K562 (cell line): Measurements from ENCODE around the gene APP. TPM values are rescaled to one million over a fixed set of nuclear protein-coding genes. Genes with fewer than 3 reads are reported as not detected.

Experiments
- ATAC-seq: fragments of 200-7000 bp; cut with Tn5 transposase; 3 replicates; pipeline ENCODE4 v1.9.1; 2020; ENCODE audit warnings: moderate library complexity
- BruUV-seq: library from RNA; stranded (reverse); fragments of 400-500 nt; replicated peaks from 2 replicates; lab custom pipeline; 2021; lab: Mats Ljungman, UMichigan
- CTCF ChIA-PET: fragments of 300-600 bp; formaldehyde crosslinking; extraction: SDS; loops from one replicate; lab custom pipeline; 2021; ENCODE audit warnings: low intra/inter-chr PET ratio; lab: Yijun Ruan, JAX
- POLR2A ChIA-PET: fragments of 300-600, 350-650 bp; sonication (Branson Sonifier 250); formaldehyde crosslinking; extraction: SDS; loops from one replicate; lab custom pipeline; 2021; ENCODE audit warnings: antibody characterized with exemption, inconsistent platforms; lab: Yijun Ruan, JAX
- DNase-seq, 4 experiments: peaks; one replicate each; pipeline versions ENCODE4 v3.0.0 to v3.0.0-alpha.2; 2011 to 2018; ENCODE audit warnings: low spot score in 3 of 4, mixed read lengths in 3 of 4; ENCODE audit errors: extremely low read depth in 1 of 4
- FAIRE-seq: peaks from 2 replicates; lab custom pipeline; 2011; peaks lifted over from hg19 to GRCh38; lab: Jason Lieb, UNC
- H2AFZ ChIP-seq: 2 replicates; pipeline ENCODE4 v1.6.0; 2011; ENCODE audit warnings: low read depth, low read length, control low read depth, inconsistent platforms
- H3K27ac ChIP-seq: fragments of 200-600 bp; 3 replicates; pipeline ENCODE4 v1.8.0; 2011; ENCODE audit warnings: low read depth, mild to moderate bottlenecking, control low read depth, inconsistent platforms, low read length, moderate library complexity, mixed read lengths; ENCODE audit errors: extremely low read depth
- H3K27me3 ChIP-seq, 2 experiments: fragments of 300-600 bp in 1 of 2; 2 replicates in 1 of 2; 3 replicates in 1 of 2; pipeline versions ENCODE4 v1.6.0 to v1.8.0; 2011; ENCODE audit warnings: inconsistent platforms in 2 of 2, low read length in 2 of 2, mild to moderate bottlenecking in 1 of 2, mixed read lengths in 1 of 2, moderate library complexity in 1 of 2; ENCODE audit not compliant: control insufficient read depth in 2 of 2, insufficient read depth in 2 of 2
- H3K36me3 ChIP-seq: fragments of 300-600 bp; 3 replicates; pipeline ENCODE4 v1.8.0; 2011; ENCODE audit warnings: mild to moderate bottlenecking, low read length, inconsistent platforms; ENCODE audit not compliant: control insufficient read depth, insufficient read depth
- H3K4me1 ChIP-seq, 2 experiments: fragments of 200-600 bp in 1 of 2; replicated peaks in 1 of 2; 2 replicates in 1 of 2; 3 replicates in 1 of 2; pipeline versions ENCODE4 v1.5.1 to v1.8.0; 2011; ENCODE audit warnings: inconsistent platforms in 2 of 2, low read length in 2 of 2, mild to moderate bottlenecking in 1 of 2, mixed read lengths in 1 of 2, moderate library complexity in 1 of 2; ENCODE audit not compliant: control insufficient read depth in 2 of 2, insufficient read depth in 2 of 2
- H3K4me2 ChIP-seq: 2 replicates; pipeline ENCODE4 v1.6.1; 2011; ENCODE audit warnings: low read length, control low read depth, inconsistent platforms, mixed read lengths; ENCODE audit not compliant: insufficient read depth
- H3K4me3 ChIP-seq: fragments of 200-600 bp; sonication (generic), shearing (Covaris generic); 2 replicates; pipeline ENCODE4 v1.5.1; 2016; ENCODE audit warnings: control low read depth, inconsistent platforms
- H3K79me2 ChIP-seq: fragments of 200-600 bp; 3 replicates; pipeline ENCODE4 v1.8.0; 2011; ENCODE audit warnings: low read length, inconsistent platforms; ENCODE audit not compliant: control insufficient read depth, insufficient read depth
- H3K9ac ChIP-seq, 2 experiments: 2 replicates each; pipeline versions ENCODE4 v1.6.0 to v1.6.1; 2011; ENCODE audit warnings: low read depth in 2 of 2, low read length in 2 of 2, control low read depth in 1 of 2, inconsistent platforms in 1 of 2, mild to moderate bottlenecking in 1 of 2, mixed read lengths in 1 of 2; ENCODE audit not compliant: insufficient read depth in 1 of 2
- H3K9me1 ChIP-seq: one replicate; pipeline ENCODE4 v1.6.0; 2011; ENCODE audit warnings: inconsistent platforms, mild to moderate bottlenecking, low read length, moderate library complexity; ENCODE audit not compliant: control insufficient read depth, insufficient read depth
- H3K9me3 ChIP-seq: replicated peaks from 2 replicates; pipeline ENCODE4 v1.5.1; 2011; ENCODE audit warnings: low read depth, low read length, inconsistent platforms; ENCODE audit not compliant: control insufficient read depth, insufficient read depth
- H4K20me1 ChIP-seq: replicated peaks from 2 replicates; pipeline ENCODE4 v1.6.1; 2011; ENCODE audit warnings: low read length, inconsistent platforms, mixed read lengths; ENCODE audit not compliant: control insufficient read depth, insufficient read depth
- COPS2 ChIP-seq: fragments of 450-650 bp; conservative IDR thresholded peaks from 2 replicates; pipeline ENCODE4 v1.6.1; 2016; ENCODE audit warnings: mild to moderate bottlenecking, moderate library complexity
- CTBP1 ChIP-seq: fragments of 450-650 bp; IDR thresholded peaks from 2 replicates; pipeline ENCODE4 v1.6.1; 2016; ENCODE audit warnings: borderline replicate concordance
- CTCF ChIP-seq, 3 experiments: IDR thresholded peaks in 2 of 3; conservative IDR thresholded peaks in 1 of 3; 2 replicates each; pipeline ENCODE4 v1.5.1; 2011 to 2012; ENCODE audit warnings: low read length in 3 of 3, mild to moderate bottlenecking in 3 of 3, control low read depth in 2 of 3, improper control_type of control experiment in 1 of 3, inconsistent platforms in 1 of 3, low read depth in 1 of 3, mixed read lengths in 1 of 3, moderate library complexity in 1 of 3; ENCODE audit not compliant: insufficient read depth in 2 of 3
- EZH2 ChIP-seq: IDR thresholded peaks from 2 replicates; pipeline ENCODE4 v1.6.1; 2012; ENCODE audit warnings: low read depth, mild to moderate bottlenecking, inconsistent platforms, low read length, borderline replicate concordance
- KDM2B ChIP-seq: fragments of 250-450 bp; sonication (Bioruptor Pico); IDR thresholded peaks from 2 replicates; pipeline ENCODE4 v1.8.0; 2021; ENCODE audit warnings: mild to moderate bottlenecking, moderate library complexity
- NCOA6 ChIP-seq: fragments of 450-650 bp; IDR thresholded peaks from 2 replicates; pipeline ENCODE4 v1.6.1; 2017; ENCODE audit warnings: mild to moderate bottlenecking
- RREB1 ChIP-seq: fragments of 250-450 bp; sonication (Bioruptor Pico); IDR thresholded peaks from 2 replicates; pipeline ENCODE4 v1.4.0; 2020
- ZMIZ1 ChIP-seq, 2 experiments: fragments of 150-350 bp in 1 of 2; IDR thresholded peaks; 2 replicates each; pipeline ENCODE4 v1.6.1; 2012 to 2016; ENCODE audit warnings: low read depth in 2 of 2, low read length in 2 of 2, mild to moderate bottlenecking in 1 of 2, moderate library complexity in 1 of 2
- ZNF512 ChIP-seq: IDR thresholded peaks from 2 replicates; pipeline ENCODE4 v1.6.1; 2016; ENCODE audit warnings: missing genetic modification characterization, missing compliant biosample characterization
- WGBS: fragments of 100-300 bp; shearing (Covaris generic); methylation state at CpG from one replicate; pipeline ENCODE4 v1.1.6; 2016; ENCODE audit warnings: low coverage, mixed read lengths; ENCODE audit not compliant: insufficient coverage; ENCODE audit errors: missing lambda C conversion rate; 5-methylcytosine and 5-hydroxymethylcytosine counted together
- in situ Hi-C: fragments of 300-500 bp; cut with MboI; formaldehyde crosslinking; loops from 4 replicates; pipeline ENCODE4 v1.15.0; 2018; ENCODE audit warnings: inconsistent platforms, mixed read lengths
- intact Hi-C: fragments of 100-400 bp; cut with micrococcal nuclease; formaldehyde crosslinking; loops from 2 replicates; pipeline ENCODE4 v1.14.2; 2022
- polyA plus RNA-seq, 8 experiments: library from polyadenylated mRNA; depleted of rRNA in 4 of 8; stranded (reverse) in 5 of 8; unstranded in 3 of 8; fragments of >200 nt; fragmentation: Nextera tagmentation in 2 of 8; fragmentation: Illumina TruSeq in 1 of 8; extraction: Ambion mirVana in 2 of 8; extraction: Trizol in 1 of 8; gene quantifications; 2 replicates each; pipeline versions ENCODE4 v1.2.1 to v1.2.3, GENCODE V29; 2011 to 2014; ENCODE audit warnings: inconsistent platforms in 1 of 8, missing spikeins in 1 of 8
- total RNA-seq, 7 experiments: library from RNA; depleted of rRNA in 6 of 7; stranded (reverse); fragments of >200 nt in 6 of 7; fragmentation: Illumina TruSeq in 2 of 7; extraction: Trizol in 2 of 7; gene quantifications; 2 replicates each; pipeline versions ENCODE4 v1.2.1 to v1.2.3, GENCODE V29; 2011 to 2021; ENCODE audit warnings: low replicate concordance in 1 of 7

The APP gene
- total and polyA plus RNA-seq, 9 of the 15 experiments (the other 6 are each of a cell fraction or from before 2014, with no cell fraction given): 0.01 to 1.5 (median 0.16) TPM; not detected in 5

- Histone ChIP-seq H3K4me2 (peak overlapping the region; percentile 54), H3K9ac (no peak overlapping the region), H3K4me3 (peak overlapping the region; percentile 3; the same call in 1 of the 2 replicates), H3K9me3 (no peaks in the 10 kb centered on the region), H3K79me2 (no peaks in the 10 kb centered on the region), H3K36me3 (no peaks in the 10 kb centered on the region), H3K27me3 (no peaks in the 10 kb centered on the region; a peak in 1 of 5 replicates), H3K9me1 (no peaks in the 10 kb centered on the region), H4K20me1 (no peaks in the 10 kb centered on the region), H2AFZ (peak overlapping the region; percentile 61; the same call in 1 of the 2 replicates), H3K27ac (no peak overlapping the region), H3K4me1 (no peaks in the 10 kb centered on the region)
- in situ Hi-C loops (no loop called here), intact Hi-C loops (no loop called here)
- DNase-seq (peak in 2 of 4 experiments; percentile 13 to 31), FAIRE-seq (no peak), ATAC-seq (peak; percentile 89)
- ChIA-PET POLR2A (interaction anchor here (0.7 to 1.6 kb wide), 2 partner anchors 10 to 493 kb away, joined by 3 read pairs; no protein-coding TSS in a partner anchor), CTCF (no interaction called here)
- no TSS peak for BruUV-seq
- 2% methylated on average over 4 of the region's 4 CpGs for WGBS
- no peak for TF ChIP-seq RREB1 (CRISPR knock-in tag)
- peak; percentile 13 to 39 (median 20); a peak in 3 of 6 replicates for TF ChIP-seq CTCF (IDR thresholded peaks at IDR 0.05 in 2 of 3, conservative IDR thresholded peaks at IDR 0.05 in 1 of 3; ENCODE audit: insufficient read depth in 2 of 3, low read depth in 1 of 3, low read length in 3 of 3)
- no peak for TF ChIP-seq EZH2
- no peak for TF ChIP-seq KDM2B (CRISPR knock-in tag)
- TF ChIP-seq NCOA6: no peak
- no peak for TF ChIP-seq ZMIZ1 (IDR thresholded peaks at IDR 0.05; ENCODE audit: low read depth in 2 of 2, low read length in 2 of 2)
- TF ChIP-seq COPS2: no peak
- peak; percentile 12; the same call in 1 of the 2 replicates for TF ChIP-seq CTBP1
- TF ChIP-seq ZNF512 (tag): no peak
Observed at GRCh38 chr21:25872271-25872670, 298.3 kb downstream of the APP start.
